Naive thymus-derived CD8-positive, alpha-beta T cell (primary cell): ENCODE measurements around the gene CACNB2. TPM values are rescaled to one million over a fixed set of nuclear protein-coding genes. Genes with fewer than 3 reads are reported as not detected.
"Not testable (repeated sequence)": the region's sequence is repeated elsewhere in the genome, so short reads cannot be mapped to it uniquely, and the experiment has no call there.

Experiments used
- ATAC-seq, 2 donors: fragments of 150-1000 bp; cut with Tn5 transposase in 1 of 2; sonication (Bioruptor Pico), chemical (Tn5 transposase) in 1 of 2; 1 replicate in 1 of 2; 2 replicates in 1 of 2; pipeline ENCODE4 v1.10.0; 2021; ENCODE audit warnings: mild to moderate bottlenecking in 2 of 2, moderate library complexity in 2 of 2
- POLR2A ChIA-PET: fragments of 350-600 bp; sonication (Branson Sonifier 250); formaldehyde crosslinking; loops from one replicate; lab custom pipeline; 2021; ENCODE audit warnings: antibody characterized with exemption; lab: Charles Lee
- DNase-seq, 10 donors: peaks; one replicate each; pipeline versions ENCODE4 v3.0.0 to v3.0.0-alpha.2; 2020 to 2022
- H3K27ac Mint-ChIP-seq, 10 donors: one replicate each; pipeline ENCODE4 v1.8.0; 2020 to 2022; ENCODE audit warnings: mild to moderate bottlenecking in 10 of 10, mixed read lengths in 10 of 10, moderate library complexity in 4 of 10, inconsistent platforms in 1 of 10
- H3K27me3 Mint-ChIP-seq, 5 donors: one replicate each; pipeline ENCODE4 v1.8.0; 2021 to 2022; ENCODE audit warnings: mixed read lengths in 5 of 5
- H3K36me3 Mint-ChIP-seq, 3 donors: one replicate each; pipeline ENCODE4 v1.8.0; 2020 to 2022; ENCODE audit warnings: mixed read lengths in 3 of 3, mild to moderate bottlenecking in 2 of 3, inconsistent platforms in 1 of 3
- H3K4me1 Mint-ChIP-seq, 4 donors: one replicate each; pipeline ENCODE4 v1.8.0; 2021 to 2022; ENCODE audit warnings: mixed read lengths in 4 of 4
- H3K4me3 Mint-ChIP-seq, 10 donors: one replicate each; pipeline ENCODE4 v1.8.0; 2020 to 2022; ENCODE audit warnings: mild to moderate bottlenecking in 10 of 10, mixed read lengths in 10 of 10, moderate library complexity in 6 of 10, inconsistent platforms in 1 of 10
- H3K9me3 Mint-ChIP-seq, 9 donors: one replicate each; pipeline ENCODE4 v1.8.0; 2020 to 2022; ENCODE audit warnings: mixed read lengths in 9 of 9, mild to moderate bottlenecking in 3 of 9, inconsistent platforms in 1 of 9, moderate library complexity in 1 of 9
- polyA plus RNA-seq, 3 donors: library from polyadenylated mRNA; unstranded; fragments of 300-500 nt; fragmentation: Illumina TruSeq; gene quantifications; one replicate each; pipeline ENCODE4 v1.2.3, GENCODE V29; 2021
- total RNA-seq, 8 experiments: library from RNA in 2 of 8; stranded (reverse) in 2 of 8; gene quantifications; one replicate each; pipeline ENCODE4 v1.2.3 and lab custom pipeline; 2021 to 2026

CACNB2 gene
- total and polyA plus RNA-seq, 5 experiments from 2014 or later = 0.13 to 0.27 (median 0.17) TPM; not detected in 2

DNA sequence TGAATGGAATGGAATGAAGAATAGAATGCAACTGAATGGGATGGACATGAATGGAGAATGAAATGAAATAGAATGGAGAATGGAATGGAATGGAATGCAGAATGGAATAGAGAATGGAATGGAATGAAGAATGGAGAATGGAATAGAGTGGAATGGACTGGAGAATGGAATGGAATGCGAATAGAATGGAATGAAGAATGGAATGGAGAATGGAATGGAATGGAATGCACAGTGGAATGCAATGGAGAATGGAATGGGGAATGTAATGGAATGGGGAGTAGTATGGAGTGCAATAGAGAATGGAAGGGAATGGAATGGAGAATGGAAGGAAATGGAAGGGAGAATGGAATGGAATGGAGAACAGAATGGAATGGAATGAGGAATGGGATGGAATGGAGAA, 417.7 kb downstream of the CACNB2 start:
- no peaks in the 10 kb centered on the region for H3K9me3 Mint-ChIP-seq
- H3K4me1 Mint-ChIP-seq = no peaks in the 10 kb centered on the region
- DNase-seq (no peak), ATAC-seq (no peak)
- POLR2A ChIA-PET = no interaction called here
- H3K4me3 Mint-ChIP-seq = no peak overlapping the region
- no peak overlapping the region for H3K27ac Mint-ChIP-seq
- no peaks in the 10 kb centered on the region for H3K36me3 Mint-ChIP-seq
- no peaks in the 10 kb centered on the region for H3K27me3 Mint-ChIP-seq

GRCh38 chr10:18561861-18562551, 421.8 kb downstream of the CACNB2 start:
- POLR2A ChIA-PET = no interaction called here
- Mint-ChIP-seq H3K27ac (no peak overlapping the region), H3K36me3 (no peaks in the 10 kb centered on the region), H3K27me3 (no peaks in the 10 kb centered on the region), H3K4me3 (no peak overlapping the region), H3K4me1 (no peaks in the 10 kb centered on the region), H3K9me3 (no peaks in the 10 kb centered on the region)
- no peak for DNase-seq
- no peak for ATAC-seq

GRCh38 chr10:18563003-18563726, 422.9 kb downstream of the CACNB2 start:
- POLR2A ChIA-PET = no interaction called here
- no peak for ATAC-seq
- no peak overlapping the region for H3K4me3 Mint-ChIP-seq
- no peak overlapping the region for H3K27ac Mint-ChIP-seq
- no peaks in the 10 kb centered on the region for H3K9me3 Mint-ChIP-seq
- no peaks in the 10 kb centered on the region for H3K27me3 Mint-ChIP-seq
- H3K36me3 Mint-ChIP-seq = no peaks in the 10 kb centered on the region
- DNase-seq = no peak
- H3K4me1 Mint-ChIP-seq = no peaks in the 10 kb centered on the region

GRCh38 chr10:18565006-18565405, 424.8 kb downstream of the CACNB2 start:
- H3K27ac Mint-ChIP-seq = no peak overlapping the region
- H3K9me3 Mint-ChIP-seq = no peaks in the 10 kb centered on the region
- POLR2A ChIA-PET = no interaction called here
- no peak overlapping the region for H3K4me3 Mint-ChIP-seq
- H3K4me1 Mint-ChIP-seq = no peaks in the 10 kb centered on the region
- no peak for ATAC-seq
- no peaks in the 10 kb centered on the region for H3K36me3 Mint-ChIP-seq
- no peak for DNase-seq
- no peaks in the 10 kb centered on the region for H3K27me3 Mint-ChIP-seq

DNA sequence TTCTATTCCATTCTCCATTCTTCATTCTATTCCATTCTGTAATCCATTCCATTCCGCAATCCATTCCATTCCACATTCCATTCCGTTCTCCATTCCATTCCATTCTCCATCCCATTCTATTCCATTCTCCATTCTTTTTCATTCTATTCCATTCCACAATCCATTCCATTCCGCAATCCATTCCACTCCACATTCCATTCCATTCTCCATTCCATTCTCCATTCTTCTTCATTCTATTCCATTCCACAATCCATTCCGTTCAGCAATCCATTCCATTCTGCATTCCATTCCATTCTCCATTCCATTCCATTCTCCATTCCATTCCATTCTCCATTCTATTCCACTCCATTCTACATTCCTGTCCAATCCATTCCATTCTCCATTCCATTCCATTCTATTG, 426.0 kb downstream of the CACNB2 start:
- no peaks in the 10 kb centered on the region for H3K4me1 Mint-ChIP-seq
- no peak overlapping the region for H3K4me3 Mint-ChIP-seq
- DNase-seq = no peak
- no peak overlapping the region for H3K27ac Mint-ChIP-seq
- POLR2A ChIA-PET = no interaction called here
- H3K36me3 Mint-ChIP-seq = no peaks in the 10 kb centered on the region
- no peak for ATAC-seq
- H3K9me3 Mint-ChIP-seq = no peaks in the 10 kb centered on the region
- no peaks in the 10 kb centered on the region for H3K27me3 Mint-ChIP-seq

GRCh38 chr10:18567343-18567856, 427.2 kb downstream of the CACNB2 start:
- no peaks in the 10 kb centered on the region for H3K4me1 Mint-ChIP-seq
- POLR2A ChIA-PET = no interaction called here
- DNase-seq (no peak), ATAC-seq (no peak)
- H3K27ac Mint-ChIP-seq = no peak overlapping the region
- H3K4me3 Mint-ChIP-seq = no peak overlapping the region
- H3K27me3 Mint-ChIP-seq = no peaks in the 10 kb centered on the region
- H3K9me3 Mint-ChIP-seq = no peaks in the 10 kb centered on the region
- no peaks in the 10 kb centered on the region for H3K36me3 Mint-ChIP-seq

- H3K4me1 Mint-ChIP-seq, H3K36me3 Mint-ChIP-seq, H3K27ac Mint-ChIP-seq, POLR2A ChIA-PET, DNase-seq, H3K9me3 Mint-ChIP-seq, ATAC-seq, H3K4me3 Mint-ChIP-seq, H3K27me3 Mint-ChIP-seq: not testable (repeated sequence)
Measured at GRCh38 chr10:18570386-18570785, 430.2 kb downstream of the CACNB2 start.

- peaks cover 0 to 6% (median 1%) of the 10 kb centered on the region in 9 donors for H3K9me3 Mint-ChIP-seq
- H3K27ac Mint-ChIP-seq = no peak overlapping the region
- DNase-seq = no peak
- H3K27me3 Mint-ChIP-seq = no peaks in the 10 kb centered on the region
- ATAC-seq = no peak
- no peak overlapping the region for H3K4me3 Mint-ChIP-seq
- no peaks in the 10 kb centered on the region for H3K4me1 Mint-ChIP-seq
- H3K36me3 Mint-ChIP-seq = peaks cover 10 to 16% (median 16%) of the 10 kb centered on the region in 3 donors
- POLR2A ChIA-PET = no interaction called here
Measured at GRCh38 chr10:18571076-18571475, 430.9 kb downstream of the CACNB2 start.

DNA sequence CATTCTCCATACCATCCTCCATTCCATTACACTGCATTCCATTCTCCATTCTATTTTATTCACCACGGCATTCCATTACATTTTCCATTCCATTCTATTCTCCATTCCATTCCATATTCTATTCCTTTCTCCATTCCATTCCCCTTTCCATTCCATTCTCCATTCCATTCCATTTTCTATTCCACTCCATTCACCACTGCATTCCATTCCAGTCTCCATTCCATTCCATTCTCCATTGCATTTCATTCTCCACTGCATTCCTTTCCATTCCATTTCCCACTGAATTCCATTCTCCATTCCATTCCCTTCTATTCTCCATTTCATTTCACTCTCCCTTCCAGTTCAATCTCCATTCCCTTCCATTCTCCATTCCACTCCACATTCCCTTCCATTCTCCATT, 431.6 kb downstream of the CACNB2 start:
- POLR2A ChIA-PET = no interaction called here
- Mint-ChIP-seq H3K27ac (no peak overlapping the region), H3K4me3 (no peak overlapping the region), H3K9me3 (peaks cover 0 to 7% (median 1%) of the 10 kb centered on the region in 9 donors), H3K36me3 (peaks cover 14 to 23% (median 22%) of the 10 kb centered on the region in 3 donors), H3K4me1 (no peaks in the 10 kb centered on the region), H3K27me3 (no peaks in the 10 kb centered on the region)
- DNase-seq (no peak), ATAC-seq (no peak)

- Mint-ChIP-seq H3K36me3 (peaks cover 25 to 35% (median 34%) of the 10 kb centered on the region in 3 donors), H3K9me3 (peaks cover 0 to 8% (median 7%) of the 10 kb centered on the region in 9 donors), H3K4me3 (no peak overlapping the region), H3K27me3 (no peaks in the 10 kb centered on the region), H3K4me1 (no peaks in the 10 kb centered on the region), H3K27ac (no peak overlapping the region)
- DNase-seq (no peak), ATAC-seq (no peak)
- POLR2A ChIA-PET = no interaction called here
Measured at GRCh38 chr10:18572959-18573561, 432.8 kb downstream of the CACNB2 start.

- peaks cover 0 to 19% (median 10%) of the 10 kb centered on the region in 9 donors for H3K9me3 Mint-ChIP-seq
- DNase-seq (no peak), ATAC-seq (no peak)
- H3K27me3 Mint-ChIP-seq = no peaks in the 10 kb centered on the region
- H3K27ac Mint-ChIP-seq = no peak overlapping the region
- POLR2A ChIA-PET = no interaction called here
- H3K36me3 Mint-ChIP-seq = peaks cover 49 to 68% (median 65%) of the 10 kb centered on the region in 3 donors
- H3K4me3 Mint-ChIP-seq = no peak overlapping the region
- peaks cover 0 to 2% (median 0%) of the 10 kb centered on the region in 4 donors for H3K4me1 Mint-ChIP-seq
Measured at GRCh38 chr10:18576586-18576985, 436.4 kb downstream of the CACNB2 start.

GRCh38 chr10:18577823-18578685, 437.8 kb downstream of the CACNB2 start:
- Mint-ChIP-seq H3K4me1 (peaks cover 3 to 7% (median 5%) of the 10 kb centered on the region in 4 donors), H3K27me3 (no peaks in the 10 kb centered on the region), H3K36me3 (peaks cover 49 to 76% (median 76%) of the 10 kb centered on the region in 3 donors), H3K9me3 (peaks cover 0 to 19% (median 12%) of the 10 kb centered on the region in 9 donors), H3K27ac (no peak overlapping the region), H3K4me3 (no peak overlapping the region)
- ATAC-seq = no peak
- DNase-seq = no peak
- POLR2A ChIA-PET = no interaction called here
